Rectal smooth muscle tissue (tissue), 1 donor: Measurements from ENCODE around the gene RNASEH2A.
"Not testable (repeated sequence)": the region's sequence is repeated elsewhere in the genome, so short reads cannot be mapped to it uniquely, and the experiment has no call there.

Experiments used
- H3K27ac ChIP-seq: one replicate; pipeline ENCODE4 v1.7.0; 2013; ENCODE audit warnings: low read depth, low read length, inconsistent platforms
- H3K27me3 ChIP-seq: one replicate; pipeline ENCODE4 v1.7.0; 2013; ENCODE audit warnings: low read length; ENCODE audit not compliant: control insufficient read depth, insufficient read depth
- H3K36me3 ChIP-seq: one replicate; pipeline ENCODE4 v1.7.0; 2013; ENCODE audit warnings: low read length; ENCODE audit not compliant: control insufficient read depth, insufficient read depth
- H3K4me1 ChIP-seq: one replicate; pipeline ENCODE4 v1.7.0; 2013; ENCODE audit warnings: low read length; ENCODE audit not compliant: control insufficient read depth, insufficient read depth
- H3K4me3 ChIP-seq: one replicate; pipeline ENCODE4 v1.7.0; 2013; ENCODE audit warnings: low read length
- H3K9ac ChIP-seq: one replicate; pipeline ENCODE4 v1.7.0; 2013; ENCODE audit warnings: low read length

RNASEH2A gene

DNA sequence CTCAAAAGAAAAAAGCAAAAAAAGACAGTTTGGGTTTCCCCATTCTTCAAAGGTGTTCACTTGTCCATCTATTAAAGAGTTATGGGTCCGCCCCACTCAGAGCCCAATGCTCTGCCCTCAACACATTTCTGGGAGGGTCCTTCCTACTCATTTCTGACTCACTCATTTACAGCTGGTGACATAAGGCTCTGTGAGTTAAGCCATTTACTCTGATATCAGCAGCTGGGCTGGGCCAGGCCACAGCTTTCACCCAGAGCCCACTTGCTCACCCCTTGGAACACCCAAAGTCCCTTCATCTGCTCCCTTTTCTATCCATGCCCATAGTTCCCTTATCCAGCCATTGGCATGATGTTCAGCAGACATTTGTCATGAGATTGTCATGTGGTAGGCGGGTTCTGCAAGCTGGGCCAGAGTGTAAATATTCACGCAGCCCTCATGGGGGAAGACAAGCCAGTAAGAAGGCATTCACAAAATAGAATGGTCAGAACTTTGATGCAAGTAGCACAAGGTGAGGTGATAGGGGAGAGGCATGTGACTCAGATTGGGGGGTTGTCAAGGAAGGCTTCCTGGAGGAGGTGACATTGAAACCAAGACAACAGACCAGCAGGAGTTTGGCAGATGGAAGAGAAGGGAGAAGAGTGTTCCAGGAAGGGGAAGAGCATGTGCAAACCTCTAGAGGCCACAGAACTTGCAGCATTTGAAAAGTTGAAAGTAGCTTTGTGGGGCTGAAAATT is 37.8 kb downstream of the RNASEH2A start:
- Histone ChIP-seq H3K27me3 (peaks cover 12% of the 10 kb centered on the region), H3K36me3 (no peaks in the 10 kb centered on the region), H3K27ac (no peak overlapping the region), H3K4me3 (no peak overlapping the region), H3K9ac (no peak overlapping the region), H3K4me1 (no peaks in the 10 kb centered on the region)

DNA sequence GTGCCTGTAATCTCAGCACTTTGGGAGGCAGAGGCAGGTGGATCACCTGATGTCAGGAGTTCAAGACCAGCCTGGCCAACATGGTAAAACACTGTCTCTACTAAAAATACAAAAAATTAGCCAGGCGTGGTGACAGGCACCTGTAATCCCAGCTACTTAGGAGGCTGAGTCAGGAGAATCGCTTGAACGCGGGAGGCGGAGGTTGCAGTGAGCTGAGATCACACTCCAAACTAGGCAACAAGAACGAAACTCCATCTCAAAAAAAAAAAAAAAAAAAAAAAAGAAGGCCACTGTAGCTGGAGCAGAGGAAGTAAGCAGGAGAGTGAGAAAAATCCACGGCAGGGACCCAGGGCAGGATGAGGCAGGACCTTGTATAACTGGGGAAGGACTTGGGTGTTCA is 40.2 kb downstream of the RNASEH2A start:
- H3K27ac ChIP-seq, H3K36me3 ChIP-seq, H3K4me1 ChIP-seq, H3K27me3 ChIP-seq, H3K9ac ChIP-seq, H3K4me3 ChIP-seq: not testable (repeated sequence)

DNA sequence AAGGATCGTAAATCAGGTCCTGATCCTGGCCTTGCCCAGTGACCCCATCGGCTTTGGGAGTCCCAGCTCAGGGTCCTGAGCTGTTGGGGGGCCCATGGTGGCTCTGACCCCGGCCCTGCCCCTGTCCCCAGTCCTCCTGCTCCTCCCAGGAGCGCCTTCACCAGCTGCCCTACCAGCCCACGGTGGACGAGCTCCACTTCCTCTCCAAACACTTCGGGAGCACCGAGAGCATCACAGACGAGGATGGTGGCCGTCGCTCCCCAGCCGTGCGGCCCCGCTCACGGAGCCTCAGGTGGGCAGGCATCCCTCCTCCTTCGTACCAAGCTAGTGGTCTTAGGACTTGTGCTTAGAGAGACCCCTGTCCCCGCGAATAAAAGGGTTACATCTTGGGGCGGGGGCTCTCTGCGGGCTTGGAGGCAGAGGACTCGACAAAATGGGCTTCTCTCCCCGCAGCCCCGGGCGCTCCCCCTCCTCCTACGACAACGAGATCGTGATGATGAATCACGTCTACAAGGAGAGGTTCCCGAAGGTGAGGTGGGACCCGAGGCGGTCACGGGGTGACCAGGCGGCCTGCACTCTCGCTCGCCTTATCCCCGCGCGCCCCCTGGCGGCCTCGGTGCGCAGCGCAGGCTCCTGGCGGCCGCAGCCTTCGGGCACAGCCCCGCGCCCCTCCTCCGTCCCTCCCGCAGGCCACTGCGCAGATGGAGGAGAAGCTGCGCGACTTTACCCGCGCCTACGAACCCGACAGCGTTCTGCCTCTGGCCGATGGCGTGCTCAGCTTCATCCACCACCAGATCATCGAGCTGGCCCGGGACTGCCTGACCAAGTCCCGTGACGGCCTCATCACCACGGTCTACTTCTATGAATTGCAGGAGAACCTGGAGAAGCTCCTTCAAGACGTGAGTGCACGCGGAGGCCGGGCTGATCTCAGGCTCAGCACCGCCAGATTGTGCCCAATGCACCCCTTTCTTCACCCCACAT is 41.1 kb downstream of the RNASEH2A start:
- H3K4me3 ChIP-seq: peak overlapping the region; percentile 56
- H3K4me1 ChIP-seq: no peaks in the 10 kb centered on the region
- no peak overlapping the region for H3K9ac ChIP-seq
- no peaks in the 10 kb centered on the region for H3K36me3 ChIP-seq
- no peak overlapping the region for H3K27ac ChIP-seq
- H3K27me3 ChIP-seq: peaks cover 3% of the 10 kb centered on the region

DNA sequence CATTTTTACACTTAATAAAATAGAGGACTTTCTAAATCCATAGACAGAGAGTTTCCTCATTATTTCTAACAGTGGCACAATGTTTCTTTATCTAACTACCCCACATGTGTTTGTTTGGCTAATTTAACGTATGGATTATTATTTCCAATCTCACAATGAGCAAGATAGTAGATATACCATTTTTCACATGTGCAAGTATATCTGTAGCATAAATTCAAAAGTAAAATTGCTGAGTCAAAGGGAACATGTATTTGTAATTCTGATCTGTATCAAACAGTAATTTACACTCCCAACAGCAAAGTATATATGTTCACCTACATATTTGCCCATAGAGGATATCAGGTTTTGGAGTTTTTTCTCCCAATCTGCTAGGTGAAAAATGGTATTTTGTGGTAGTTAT is 50.3 kb downstream of the RNASEH2A start:
- Histone ChIP-seq H3K4me3 (no peak overlapping the region), H3K9ac (no peak overlapping the region), H3K4me1 (no peaks in the 10 kb centered on the region), H3K27ac (no peak overlapping the region), H3K36me3 (no peaks in the 10 kb centered on the region), H3K27me3 (no peaks in the 10 kb centered on the region)

- H3K9ac ChIP-seq: no peak overlapping the region
- no peaks in the 10 kb centered on the region for H3K4me1 ChIP-seq
- H3K27ac ChIP-seq: no peak overlapping the region
- no peaks in the 10 kb centered on the region for H3K27me3 ChIP-seq
- H3K36me3 ChIP-seq: no peaks in the 10 kb centered on the region
- H3K4me3 ChIP-seq: no peak overlapping the region
Measured at GRCh38 chr19:12858041-12858928, 51.9 kb downstream of the RNASEH2A start.

DNA sequence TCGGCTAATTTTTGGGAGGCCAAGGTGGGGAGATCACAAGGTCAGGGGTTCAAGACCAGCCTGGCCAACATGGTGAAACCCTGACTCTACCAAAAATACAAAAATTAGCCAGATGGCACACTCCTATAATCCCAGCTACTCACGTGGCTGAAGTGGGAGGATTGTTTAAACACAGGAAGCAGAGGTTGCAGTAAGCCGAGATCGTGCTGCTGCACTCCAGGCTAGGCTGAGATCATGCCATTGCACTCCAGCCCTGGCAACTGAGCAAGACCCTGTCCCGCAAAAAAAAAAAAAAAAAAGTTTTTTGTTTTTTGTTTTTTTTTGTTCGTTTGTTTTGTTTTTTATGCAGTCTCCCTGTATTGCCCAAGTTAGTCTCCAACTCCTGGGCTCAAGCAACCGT is 53.2 kb downstream of the RNASEH2A start:
- H3K36me3 ChIP-seq: no peaks in the 10 kb centered on the region
- no peak overlapping the region for H3K9ac ChIP-seq
- no peaks in the 10 kb centered on the region for H3K27me3 ChIP-seq
- H3K4me3 ChIP-seq: no peak overlapping the region
- no peak overlapping the region for H3K27ac ChIP-seq
- no peaks in the 10 kb centered on the region for H3K4me1 ChIP-seq
